GM12865 (cell line): ENCODE data around the gene HRH3.

Experiments
- DNase-seq: peaks from one replicate; pipeline ENCODE4 v3.0.0; 2010; ENCODE audit warnings: low read depth
- H3K4me3 ChIP-seq: 2 replicates; pipeline ENCODE4 v1.5.1; 2011; ENCODE audit warnings: mild to moderate bottlenecking, low read depth, low read length, control low read depth
- TF ChIP-seq, protein P1 (sequence below): IDR thresholded peaks from 2 replicates; pipeline ENCODE4 v1.5.1; 2011; ENCODE audit warnings: low read length, control low read depth, low read depth, inconsistent platforms; ENCODE audit not compliant: insufficient read depth; ENCODE audit errors: missing control alignments

The HRH3 gene

DNA sequence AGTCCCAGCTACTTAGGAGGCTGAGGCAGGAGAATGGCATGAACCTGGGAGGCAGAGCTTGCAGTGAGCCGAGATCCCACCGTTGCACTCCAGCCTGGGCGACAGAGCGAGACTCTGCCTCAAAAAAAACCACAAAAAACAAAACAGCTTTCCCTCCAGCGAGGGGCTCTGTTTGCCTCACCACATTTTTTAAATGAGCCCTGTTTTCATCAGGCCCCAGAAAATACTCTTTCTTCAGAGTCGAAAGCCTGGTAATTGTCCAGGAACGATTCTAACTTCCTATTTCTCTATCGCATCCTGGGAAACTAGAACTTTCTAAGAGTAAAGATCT lies 25.0 kb downstream of the HRH3 start:
- no peak overlapping the region for H3K4me3 ChIP-seq
- TF ChIP-seq, protein P1, sequence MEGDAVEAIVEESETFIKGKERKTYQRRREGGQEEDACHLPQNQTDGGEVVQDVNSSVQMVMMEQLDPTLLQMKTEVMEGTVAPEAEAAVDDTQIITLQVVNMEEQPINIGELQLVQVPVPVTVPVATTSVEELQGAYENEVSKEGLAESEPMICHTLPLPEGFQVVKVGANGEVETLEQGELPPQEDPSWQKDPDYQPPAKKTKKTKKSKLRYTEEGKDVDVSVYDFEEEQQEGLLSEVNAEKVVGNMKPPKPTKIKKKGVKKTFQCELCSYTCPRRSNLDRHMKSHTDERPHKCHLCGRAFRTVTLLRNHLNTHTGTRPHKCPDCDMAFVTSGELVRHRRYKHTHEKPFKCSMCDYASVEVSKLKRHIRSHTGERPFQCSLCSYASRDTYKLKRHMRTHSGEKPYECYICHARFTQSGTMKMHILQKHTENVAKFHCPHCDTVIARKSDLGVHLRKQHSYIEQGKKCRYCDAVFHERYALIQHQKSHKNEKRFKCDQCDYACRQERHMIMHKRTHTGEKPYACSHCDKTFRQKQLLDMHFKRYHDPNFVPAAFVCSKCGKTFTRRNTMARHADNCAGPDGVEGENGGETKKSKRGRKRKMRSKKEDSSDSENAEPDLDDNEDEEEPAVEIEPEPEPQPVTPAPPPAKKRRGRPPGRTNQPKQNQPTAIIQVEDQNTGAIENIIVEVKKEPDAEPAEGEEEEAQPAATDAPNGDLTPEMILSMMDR: no peak

GRCh38 chr20:62193079-62194025 lies 26.7 kb downstream of the HRH3 start:
- H3K4me3 ChIP-seq: no peak overlapping the region
- no peak for DNase-seq
- TF ChIP-seq, protein P1: no peak

More for the DNA sequence above, 25.0 kb downstream of the HRH3 start:
- no peak for DNase-seq

DNA sequence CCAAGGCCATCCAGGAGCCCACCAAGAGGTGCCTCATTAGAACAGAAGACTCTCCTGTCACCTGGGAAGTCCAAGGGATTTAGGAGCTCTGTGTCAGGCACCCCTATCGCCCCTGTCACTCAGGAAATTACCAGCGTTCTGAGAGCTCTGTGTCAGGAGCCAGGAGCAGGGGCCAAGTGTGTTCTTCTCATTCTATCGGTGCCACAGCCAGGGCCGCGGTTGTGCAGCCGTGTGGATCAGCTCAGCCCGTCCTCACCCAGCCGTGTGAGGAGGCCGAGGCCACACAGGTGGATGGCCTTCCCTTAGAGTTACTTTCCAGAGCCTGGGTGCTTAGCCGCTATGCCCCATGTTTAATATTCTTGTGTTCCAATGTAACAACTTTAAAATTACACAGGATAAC lies 27.4 kb downstream of the HRH3 start:
- no peak overlapping the region for H3K4me3 ChIP-seq
- TF ChIP-seq, protein P1: no peak
- no peak for DNase-seq

DNA sequence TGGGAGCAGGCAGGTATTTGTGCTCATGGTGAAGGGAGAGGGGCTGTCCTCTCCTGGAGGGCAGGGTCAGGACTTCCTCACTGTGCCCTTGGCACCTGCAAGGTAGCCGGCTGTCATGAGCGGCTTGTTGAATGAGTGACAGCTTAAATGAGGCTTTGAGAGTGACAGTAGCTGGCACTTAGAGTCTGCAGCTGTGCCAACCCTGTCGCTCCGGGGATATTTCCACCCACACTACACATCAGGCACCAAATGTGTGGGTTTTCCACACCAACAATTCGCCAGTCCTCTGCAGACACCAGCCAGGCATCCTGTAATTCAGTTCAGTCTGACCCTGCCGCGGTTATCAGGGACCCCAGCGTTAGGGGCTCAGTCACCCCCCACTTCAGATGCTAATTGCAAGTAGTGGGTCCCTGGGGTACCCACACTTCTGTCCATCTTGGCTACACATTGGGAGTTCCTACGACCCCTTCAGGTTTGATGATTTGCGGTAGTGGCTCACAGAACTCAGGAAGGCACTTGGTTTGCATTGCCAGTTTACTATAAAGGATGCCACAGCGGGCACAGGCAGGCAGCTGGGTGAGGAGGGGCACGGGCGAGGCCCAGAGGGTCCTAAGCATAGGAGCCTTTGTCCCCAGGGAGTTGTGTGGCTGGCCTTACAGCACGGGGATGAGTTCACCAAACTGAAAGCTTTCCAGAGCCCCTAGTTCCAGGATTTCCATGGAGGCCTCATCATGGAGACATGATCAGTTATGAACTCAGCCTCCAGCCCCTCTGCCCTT lies 28.1 kb downstream of the HRH3 start:
- TF ChIP-seq, protein P1: no peak
- no peak for DNase-seq
- no peak overlapping the region for H3K4me3 ChIP-seq

DNA sequence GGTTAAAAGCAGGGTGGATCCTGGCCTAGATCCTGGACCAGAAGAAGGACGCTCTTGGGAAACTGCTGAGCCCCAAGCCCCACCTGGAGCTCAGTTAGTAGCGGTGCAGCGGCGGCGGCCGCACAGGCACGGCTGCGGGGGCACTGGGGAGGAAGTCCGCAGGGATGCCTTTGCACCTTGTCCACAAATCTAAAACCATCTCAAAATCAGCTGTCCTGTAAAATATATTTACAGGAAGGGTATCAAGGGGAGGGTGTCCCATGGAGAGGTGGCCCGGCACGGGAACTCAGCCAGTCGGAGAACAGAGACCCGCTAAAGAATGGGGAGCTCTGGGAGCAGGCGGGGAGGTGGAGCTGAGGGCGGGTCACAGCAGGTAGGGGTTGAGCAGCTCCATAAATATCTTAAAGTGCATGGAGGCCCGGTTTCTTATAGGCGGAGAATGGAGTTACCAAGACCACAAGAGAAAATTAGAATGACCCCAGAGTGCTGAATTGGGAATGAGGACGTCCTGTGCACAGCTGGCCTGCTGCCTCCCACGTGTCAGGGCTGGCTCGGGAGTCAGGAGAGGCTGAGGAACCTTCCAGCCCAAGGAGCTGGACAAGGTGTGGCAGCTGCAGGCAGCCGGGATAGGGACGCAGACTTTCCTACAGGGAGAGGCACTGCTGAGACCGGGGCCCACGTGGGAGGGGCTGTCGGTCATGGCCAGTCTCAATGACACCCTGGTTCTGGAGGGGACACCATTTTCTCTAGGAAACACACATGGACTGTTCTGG lies 29.3 kb downstream of the HRH3 start:
- no peak for DNase-seq
- TF ChIP-seq, protein P1: no peak

More for the DNA sequence above, 29.3 kb downstream of the HRH3 start:
- no peak overlapping the region for H3K4me3 ChIP-seq
